NCI-H2029 treated with DMSO at 0.1 percent for 48 hours (cell line): Measurements from ENCODE around the gene BCL7B.
"Not testable (repeated sequence)": the region's sequence is repeated elsewhere in the genome, so short reads cannot be mapped to it uniquely, and the experiment has no call there.

ENCODE experiments used
- DNase-seq: peaks from one replicate; lab custom pipeline; 2025; lab: John Stamatoyannopoulos, UW

The BCL7B gene

GRCh38 chr7:73535918-73536317 lies 21.6 kb downstream of the BCL7B start:
- DNase-seq, result not testable (repeated sequence)

- DNase-seq, result no peak
These were observed 23.7 kb downstream of the BCL7B start for GRCh38 chr7:73533742-73534141.

GRCh38 chr7:73532224-73532623 lies 25.3 kb downstream of the BCL7B start:
- DNase-seq, result no peak

- DNase-seq, result no peak
These were observed 26.7 kb downstream of the BCL7B start for GRCh38 chr7:73530800-73531199.

- DNase-seq, result peak; percentile 23
These were observed 30.3 kb downstream of the BCL7B start for GRCh38 chr7:73526896-73527821.

GRCh38 chr7:73526158-73526494 lies 31.4 kb downstream of the BCL7B start:
- not testable (repeated sequence) for DNase-seq

GRCh38 chr7:73522105-73522872 lies 35.2 kb downstream of the BCL7B start, which contains the start of gene BAZ1B:
Gene BAZ1B, minus strand, starts transcription at chr7:73522293. Its CDS starts 360 bp downstream, at chr7:73521933.
- peak; percentile 92 for DNase-seq

GRCh38 chr7:73521636-73522104 lies 35.8 kb downstream of the BCL7B start:
- no peak for DNase-seq

GRCh38 chr7:73520673-73521635 lies 36.5 kb downstream of the BCL7B start:
- no peak for DNase-seq

GRCh38 chr7:73519867-73520672 lies 37.4 kb downstream of the BCL7B start:
- DNase-seq, result no peak

- DNase-seq, result no peak
These were observed 39.0 kb downstream of the BCL7B start for GRCh38 chr7:73518470-73518869.

- DNase-seq, result no peak
These were observed 40.1 kb downstream of the BCL7B start for GRCh38 chr7:73517241-73517995.

- DNase-seq, result no peak
These were observed 42.3 kb downstream of the BCL7B start for GRCh38 chr7:73515178-73515577.

GRCh38 chr7:73512018-73512780 lies 45.3 kb downstream of the BCL7B start:
- DNase-seq, result no peak

- no peak for DNase-seq
These were observed 48.0 kb downstream of the BCL7B start for GRCh38 chr7:73509463-73509862.

- no peak for DNase-seq
These were observed 49.9 kb downstream of the BCL7B start for GRCh38 chr7:73507556-73507955.

- DNase-seq, result no peak
These were observed 52.6 kb downstream of the BCL7B start for GRCh38 chr7:73504920-73505319.

GRCh38 chr7:73504017-73504416 lies 53.5 kb downstream of the BCL7B start:
- no peak for DNase-seq

GRCh38 chr7:73503229-73503628 lies 54.3 kb downstream of the BCL7B start:
- no peak for DNase-seq
